HPDE6-E6E7 (cell line): Measurements from ENCODE around the gene DPCD.
"Not testable (repeated sequence)": the region's sequence is repeated elsewhere in the genome, so short reads cannot be mapped to it uniquely, and the experiment has no call there.

Experiments
- DNase-seq: peaks from one replicate; pipeline ENCODE4 v3.0.0; 2011; ENCODE audit warnings: missing footprints; ENCODE audit errors: extremely low spot score

The DPCD gene

DNA sequence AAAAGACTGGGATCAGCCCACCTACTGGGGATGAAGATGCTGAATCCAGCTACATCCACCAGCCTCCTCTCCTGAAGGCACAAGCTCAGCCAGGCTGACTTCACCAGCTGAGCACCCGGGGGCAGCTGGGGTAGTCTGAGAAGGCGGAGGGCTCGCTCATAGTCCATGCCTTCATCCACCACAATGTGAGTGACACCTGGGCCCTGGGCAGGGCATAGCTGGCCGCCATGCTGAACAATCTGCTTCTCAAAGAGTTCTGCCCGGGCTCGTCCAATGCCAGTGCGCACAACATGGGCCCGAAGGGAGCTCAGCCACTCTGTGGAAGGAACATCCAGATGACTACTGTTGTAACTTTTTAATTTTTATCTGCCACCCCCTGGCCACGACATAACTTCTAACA, 2.3 kb upstream of the DPCD start:
- DNase-seq, result no peak

DNA sequence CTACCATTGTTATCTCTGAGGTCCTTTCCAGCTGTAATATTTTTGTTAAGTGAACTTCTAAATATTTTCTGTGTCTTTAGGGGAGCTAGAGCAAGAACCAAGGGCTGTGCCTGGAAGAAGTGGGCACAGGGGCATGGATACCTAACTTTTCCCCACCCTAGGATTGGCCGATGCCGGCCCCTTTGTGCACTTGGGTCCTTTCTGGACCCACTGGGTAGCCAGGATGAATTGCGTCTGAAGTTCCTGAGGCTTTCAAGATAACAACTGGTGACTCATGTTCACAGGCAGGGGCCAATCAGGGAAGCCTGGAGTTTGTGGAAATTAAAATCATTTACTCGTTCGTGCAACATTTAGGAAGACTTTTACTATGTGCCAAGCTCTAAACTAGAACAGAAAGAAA, 758 bp downstream of the DPCD start:
- DNase-seq, result peak; percentile 60

DNA sequence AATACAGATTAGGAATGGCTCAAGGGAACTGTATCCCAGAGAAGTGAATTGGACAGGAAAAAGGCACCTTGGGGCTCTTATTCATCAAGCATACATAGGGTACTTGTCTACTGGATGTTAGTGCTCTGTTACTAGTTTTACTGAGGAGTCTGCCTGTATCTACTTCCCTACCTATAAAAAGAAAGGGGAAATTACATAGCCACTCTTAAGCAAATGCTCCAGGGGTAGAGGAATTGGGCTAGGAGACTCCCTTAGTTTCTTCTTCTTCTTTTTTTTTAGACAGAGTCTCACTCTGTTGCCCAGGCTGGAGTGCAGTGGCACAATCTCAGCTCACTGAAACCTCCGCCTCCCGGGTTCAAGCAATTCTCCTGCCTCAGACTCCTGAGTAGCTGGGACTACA, 5.2 kb downstream of the DPCD start:
- DNase-seq, result not testable (repeated sequence)

DNA sequence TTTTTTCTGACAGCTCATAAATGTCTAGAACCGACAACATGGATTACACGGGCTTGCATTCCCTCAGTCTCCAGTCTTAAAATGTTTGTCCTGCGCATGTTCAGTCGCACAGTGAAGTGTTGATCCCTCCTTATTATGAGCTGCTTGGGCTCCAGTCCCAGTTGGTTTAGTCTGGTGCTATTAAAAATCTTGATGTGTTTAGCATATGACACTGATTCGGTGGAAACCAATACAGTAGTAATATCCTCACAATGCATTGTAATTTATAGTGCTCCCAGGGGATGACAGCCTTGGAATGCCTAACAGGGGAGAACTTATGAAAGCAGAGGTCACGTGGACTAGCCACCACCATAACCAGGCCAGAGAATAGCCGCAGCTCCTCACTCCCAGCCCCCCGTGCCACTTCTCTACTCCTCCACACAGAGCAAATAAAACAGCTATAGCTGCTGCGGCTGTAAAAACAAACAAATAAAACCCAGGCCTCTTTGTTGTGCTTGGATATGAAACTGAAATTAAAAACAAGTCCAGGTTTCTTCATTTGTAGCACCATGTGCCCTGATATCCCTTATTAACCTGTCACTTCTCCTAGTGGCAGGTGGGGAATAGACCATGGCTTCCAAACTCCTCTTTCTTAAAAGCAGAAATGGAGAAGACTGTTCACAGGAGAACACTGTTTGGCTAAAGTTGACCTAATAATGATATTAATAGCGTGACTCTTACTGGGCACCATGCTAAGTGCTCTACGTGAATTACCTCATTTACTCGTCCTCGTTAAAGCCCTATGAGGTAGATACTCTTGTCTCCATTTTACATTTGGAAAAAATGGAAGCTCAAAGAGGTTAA, 7.7 kb downstream of the DPCD start:
- DNase-seq, result no peak

DNA sequence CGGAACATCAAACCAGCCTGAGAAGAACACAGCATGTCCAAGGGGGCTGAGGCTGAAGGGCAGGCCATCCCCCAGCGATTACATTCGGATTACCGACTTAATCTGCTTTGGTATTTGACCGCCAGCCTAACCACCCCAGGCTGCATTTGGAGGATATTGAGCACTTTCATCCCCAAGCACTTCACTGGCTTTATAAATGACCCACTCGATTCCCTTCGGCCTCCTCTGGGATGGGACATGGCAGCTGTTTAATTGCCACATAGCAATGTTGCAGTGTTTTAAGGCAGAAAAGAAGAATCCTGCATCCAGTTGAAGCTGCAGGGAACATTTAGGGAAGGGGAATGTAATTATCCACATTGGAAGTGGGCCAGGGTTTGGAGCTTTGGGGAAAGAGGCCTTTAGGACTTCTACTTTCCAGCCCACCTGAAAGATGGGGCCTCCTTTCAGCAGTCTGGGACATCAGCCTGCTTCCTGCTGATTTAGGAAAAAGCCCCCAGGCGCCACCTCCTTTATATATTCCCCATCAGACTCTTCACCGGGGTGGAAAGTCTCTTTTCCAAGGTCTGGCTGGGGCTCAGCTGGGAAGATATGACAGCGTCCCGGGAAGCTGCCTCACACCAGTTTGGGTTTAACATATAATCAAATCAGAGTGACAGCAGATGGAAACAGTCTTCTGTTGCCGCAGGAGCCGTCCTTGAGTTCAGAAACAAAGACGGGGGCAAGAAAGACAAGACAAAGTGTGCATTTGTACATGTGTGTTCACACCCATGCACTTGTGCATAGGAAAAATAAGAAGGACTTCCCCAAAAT, 9.2 kb downstream of the DPCD start:
- DNase-seq, result no peak

DNA sequence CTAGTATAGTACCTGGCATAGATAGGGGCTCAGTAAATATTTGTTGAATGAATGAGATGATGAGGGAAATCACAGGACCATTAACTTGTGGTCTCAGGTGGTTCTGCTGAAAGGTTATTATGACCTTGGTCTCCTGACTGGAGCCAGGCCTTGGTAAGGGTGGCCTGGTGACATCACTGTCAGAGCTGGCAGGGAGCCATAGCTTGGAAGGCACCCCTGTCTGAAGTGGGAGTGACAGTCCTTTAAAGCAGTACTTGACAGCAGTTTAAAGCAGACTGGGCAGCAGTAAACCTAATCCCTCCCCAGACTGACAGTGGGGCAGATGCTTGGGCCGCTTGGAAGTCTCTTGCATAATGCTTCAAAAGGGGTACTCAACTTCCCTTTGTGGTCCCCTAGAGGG, 13.4 kb downstream of the DPCD start:
- DNase-seq, result no peak

DNA sequence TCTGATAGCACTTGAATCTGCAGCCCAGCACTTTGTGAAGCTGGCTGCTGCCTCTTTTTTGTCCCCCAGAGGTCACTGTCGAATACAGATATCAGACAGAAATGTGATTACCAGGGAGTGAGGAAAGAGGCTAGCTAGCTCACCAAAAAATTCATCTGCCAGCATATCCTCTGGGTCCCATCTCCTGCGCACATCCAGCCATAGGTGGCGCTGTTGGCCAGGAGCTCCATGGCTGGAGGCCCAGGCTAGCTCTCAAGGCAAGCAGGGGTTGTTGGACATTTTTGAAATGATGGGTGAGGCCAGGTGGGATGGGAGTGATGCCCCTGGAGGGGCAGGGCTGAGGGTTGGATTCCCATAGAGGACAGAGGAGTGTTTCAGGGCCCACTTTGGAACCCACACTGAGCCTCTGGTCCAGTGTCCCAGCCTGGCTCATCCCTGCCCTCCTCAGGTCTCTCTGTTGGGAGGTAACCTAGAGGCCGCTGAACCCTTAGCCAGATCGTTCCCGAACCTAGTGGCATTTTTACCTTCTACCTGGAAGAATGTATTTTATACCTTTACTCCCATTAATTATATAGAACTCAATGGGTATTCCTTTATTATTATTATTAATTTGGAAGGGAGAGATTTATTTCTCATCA, 14.8 kb downstream of the DPCD start:
- peak; percentile 71 for DNase-seq

DNA sequence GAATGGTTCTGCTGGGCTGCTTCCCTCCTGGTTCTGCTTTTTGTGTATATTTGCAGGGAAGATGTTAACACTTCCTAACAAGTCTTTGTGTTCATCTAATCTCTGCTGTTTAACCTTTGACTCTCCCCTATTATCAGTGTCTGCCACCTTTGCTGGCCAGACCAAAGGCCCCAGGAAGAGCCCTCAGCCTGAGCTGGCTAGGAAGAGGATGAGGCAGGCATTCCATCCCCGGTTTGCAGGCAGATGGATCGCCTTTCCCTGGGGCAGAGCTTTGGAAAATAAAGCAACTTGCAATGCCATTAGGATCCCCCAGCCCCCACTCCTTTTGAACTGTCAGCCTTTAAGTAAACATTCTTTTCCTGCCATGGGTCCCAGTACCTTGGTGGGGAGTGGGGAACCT, 19.0 kb downstream of the DPCD start:
- DNase-seq, result no peak

DNA sequence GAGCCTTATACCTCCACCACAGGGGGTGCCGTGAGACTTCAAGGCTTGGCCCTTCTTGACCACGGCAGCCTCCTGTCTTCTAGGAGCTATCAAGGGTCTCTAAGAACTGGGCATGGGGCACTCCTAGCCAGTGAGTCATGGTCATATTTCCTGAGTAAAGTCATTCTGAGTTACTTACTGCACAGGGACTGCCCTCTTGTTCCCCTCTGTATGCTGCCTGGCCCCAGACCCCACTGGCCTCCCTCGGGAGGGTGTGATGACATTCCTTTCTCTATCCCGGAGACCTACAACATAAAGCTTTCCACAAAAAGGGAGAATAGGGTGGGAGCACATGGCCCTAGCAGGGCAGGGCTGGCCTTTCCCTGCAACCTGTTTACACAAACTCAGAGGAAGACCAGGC, 21.4 kb downstream of the DPCD start:
- no peak for DNase-seq

DNA sequence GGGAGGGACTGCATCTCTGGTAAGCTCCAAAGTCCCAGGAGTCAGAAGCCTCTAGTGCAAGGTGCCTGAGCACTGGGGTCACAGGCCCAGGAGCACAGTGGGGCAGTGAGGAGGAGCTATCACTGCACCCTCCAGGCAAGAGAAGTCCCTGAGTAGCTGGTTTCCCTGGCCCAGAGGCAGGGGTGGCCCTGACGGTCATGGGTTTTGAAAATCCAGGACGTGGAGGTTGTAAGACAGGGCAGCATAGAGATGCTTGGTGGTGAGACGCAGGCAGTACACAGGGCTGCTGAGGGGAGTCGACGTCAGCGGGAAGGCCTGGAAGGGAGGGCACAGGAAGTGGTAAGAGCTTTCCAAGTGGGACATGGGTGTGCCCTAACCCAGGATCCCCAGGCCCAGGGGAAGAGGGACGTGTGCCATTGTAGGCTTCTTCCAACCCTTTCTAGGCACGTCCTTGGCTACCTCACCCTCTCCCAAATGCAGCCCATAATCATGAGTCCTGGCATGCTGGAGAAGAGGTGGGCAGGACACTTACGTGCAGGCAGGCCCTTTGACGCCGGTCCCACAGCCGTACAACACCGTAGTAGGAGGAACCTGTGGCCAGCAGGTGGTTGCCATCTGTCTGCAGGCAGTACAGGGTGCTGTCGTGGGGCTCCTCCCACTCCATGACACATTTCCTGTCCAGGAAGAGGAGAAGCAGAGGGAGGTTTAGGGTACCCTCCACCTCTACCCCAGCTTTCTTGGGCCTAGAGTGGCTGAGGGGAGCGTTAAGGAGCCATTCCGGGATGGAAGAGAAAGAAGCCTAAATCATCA, 23.2 kb downstream of the DPCD start:
- no peak for DNase-seq

DNA sequence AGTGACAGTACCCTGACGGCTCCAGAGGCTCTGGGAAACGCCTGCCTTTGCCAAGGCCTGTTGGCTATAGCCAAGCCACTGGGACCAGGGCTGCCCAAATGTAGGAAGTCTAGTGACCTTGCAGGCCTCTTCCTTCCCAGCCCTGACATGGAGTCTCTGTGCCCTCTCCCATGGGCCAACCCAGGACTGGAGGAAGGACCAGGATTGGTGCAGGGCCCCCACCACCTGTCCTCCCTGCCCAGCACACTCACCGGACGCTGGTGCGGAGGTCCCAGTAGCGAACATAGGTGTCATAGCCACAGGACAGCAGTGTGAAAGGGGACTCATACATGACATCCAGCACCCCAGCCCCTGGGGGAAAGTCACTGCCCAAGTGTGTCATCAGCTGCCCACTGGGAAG, 24.0 kb downstream of the DPCD start:
- no peak for DNase-seq

DNA sequence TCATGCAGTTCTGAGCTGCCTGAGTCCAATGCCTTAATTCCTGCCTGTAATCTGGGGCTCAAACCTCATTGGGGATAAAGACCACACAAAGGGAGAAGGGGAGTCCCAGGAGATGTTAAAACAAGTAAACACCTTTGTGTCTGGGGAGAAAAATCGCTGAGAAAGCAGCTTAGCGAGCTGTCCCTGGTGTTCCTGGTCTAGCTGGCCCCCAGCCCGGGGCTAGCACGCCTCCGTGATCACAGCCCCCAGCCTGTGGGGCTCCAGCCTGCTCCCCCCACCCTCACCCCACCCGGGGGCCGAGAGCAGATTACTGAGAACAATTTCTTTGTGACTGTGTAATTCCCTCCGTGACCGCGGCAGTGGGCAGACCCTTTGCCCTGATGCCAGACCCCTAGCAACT, 24.8 kb downstream of the DPCD start:
- DNase-seq, result no peak

DNA sequence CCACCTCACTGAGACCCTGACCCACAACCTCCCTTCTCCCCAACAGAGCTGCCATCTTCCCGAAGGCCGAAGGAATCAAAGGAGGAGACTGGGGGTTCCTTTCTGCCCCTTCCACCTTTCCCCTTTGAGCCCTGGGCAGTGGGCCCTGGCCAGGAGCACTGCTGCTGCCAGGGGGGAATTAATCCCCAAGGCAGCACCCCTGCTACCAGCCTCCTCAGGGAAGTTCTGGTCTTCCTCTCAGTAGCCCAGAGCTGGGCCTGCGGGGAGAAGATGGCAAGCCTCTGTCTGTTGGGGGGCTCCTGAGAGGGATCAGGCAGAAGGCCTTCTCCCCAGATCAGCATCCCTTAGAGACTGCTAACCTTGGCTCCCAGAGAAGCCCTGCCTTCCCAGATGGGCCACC, 25.5 kb downstream of the DPCD start:
- no peak for DNase-seq

DNA sequence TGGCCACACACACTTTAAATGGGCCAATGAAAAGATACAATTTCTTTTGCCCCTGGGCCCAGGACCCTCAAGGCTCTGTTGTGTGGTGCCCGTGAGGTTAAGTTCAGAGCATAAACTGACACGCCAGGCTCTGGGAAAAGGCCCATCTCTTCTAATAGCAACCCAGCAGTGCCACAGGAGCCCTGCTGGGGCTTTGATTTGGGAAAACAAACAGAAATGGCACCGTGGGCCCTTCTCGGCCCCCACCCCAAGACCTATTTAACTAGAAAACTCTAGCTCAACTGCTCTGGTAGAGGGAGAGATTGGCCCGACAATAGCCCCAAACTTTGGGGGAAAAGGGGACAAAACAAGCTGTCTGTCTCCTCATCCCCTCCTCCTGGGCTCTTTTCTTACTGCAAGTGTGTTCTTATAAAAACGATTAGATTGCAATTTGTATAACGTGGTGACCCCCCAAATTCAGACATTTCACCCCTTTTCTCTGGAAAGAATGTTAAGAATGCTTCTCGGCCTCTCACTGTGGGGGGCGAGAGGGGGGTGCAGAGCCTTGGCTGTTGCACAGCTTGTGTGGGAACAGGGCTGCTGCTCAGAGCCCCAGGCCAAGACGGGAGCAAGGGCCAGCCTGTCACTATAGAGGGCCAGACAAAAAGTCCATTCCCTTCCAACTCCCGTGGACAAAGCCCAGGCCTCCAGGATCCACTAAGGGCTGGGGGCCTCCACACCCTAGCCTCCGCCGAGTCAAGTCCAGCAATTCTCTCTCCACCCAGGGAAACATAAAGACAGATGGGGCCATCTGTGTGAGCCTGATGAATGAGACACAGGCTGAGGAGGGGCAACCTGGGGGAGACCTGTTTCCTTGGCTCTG, 26.8 kb downstream of the DPCD start:
- no peak for DNase-seq

DNA sequence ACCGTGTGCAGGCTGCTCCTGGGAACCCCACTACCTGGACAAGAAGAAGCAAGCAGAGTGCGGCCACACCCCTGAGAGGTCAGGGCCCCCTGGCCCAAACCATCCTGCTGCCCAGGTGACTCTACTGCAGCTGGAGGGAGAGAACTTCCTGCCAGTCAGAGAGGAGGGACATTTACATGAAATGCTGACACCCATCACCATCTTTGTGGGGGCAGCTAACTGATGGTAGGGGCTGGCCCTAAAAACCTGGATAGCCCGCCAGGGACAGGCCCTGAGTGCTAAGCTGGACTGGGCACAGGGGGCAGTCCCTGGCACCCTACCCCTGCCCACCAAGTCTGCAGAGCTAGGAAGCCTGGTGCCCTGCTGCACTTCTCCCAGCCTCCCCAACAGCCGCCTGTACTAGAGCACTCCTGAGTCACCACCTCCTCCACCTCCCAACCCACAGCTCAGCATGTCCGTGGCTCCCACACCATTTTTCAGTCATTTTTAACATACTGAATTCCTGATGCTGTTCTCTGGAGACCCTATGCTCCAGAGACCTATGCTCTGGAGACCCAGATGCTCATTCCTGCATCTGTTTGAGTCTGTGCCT, 27.5 kb downstream of the DPCD start:
- no peak for DNase-seq

DNA sequence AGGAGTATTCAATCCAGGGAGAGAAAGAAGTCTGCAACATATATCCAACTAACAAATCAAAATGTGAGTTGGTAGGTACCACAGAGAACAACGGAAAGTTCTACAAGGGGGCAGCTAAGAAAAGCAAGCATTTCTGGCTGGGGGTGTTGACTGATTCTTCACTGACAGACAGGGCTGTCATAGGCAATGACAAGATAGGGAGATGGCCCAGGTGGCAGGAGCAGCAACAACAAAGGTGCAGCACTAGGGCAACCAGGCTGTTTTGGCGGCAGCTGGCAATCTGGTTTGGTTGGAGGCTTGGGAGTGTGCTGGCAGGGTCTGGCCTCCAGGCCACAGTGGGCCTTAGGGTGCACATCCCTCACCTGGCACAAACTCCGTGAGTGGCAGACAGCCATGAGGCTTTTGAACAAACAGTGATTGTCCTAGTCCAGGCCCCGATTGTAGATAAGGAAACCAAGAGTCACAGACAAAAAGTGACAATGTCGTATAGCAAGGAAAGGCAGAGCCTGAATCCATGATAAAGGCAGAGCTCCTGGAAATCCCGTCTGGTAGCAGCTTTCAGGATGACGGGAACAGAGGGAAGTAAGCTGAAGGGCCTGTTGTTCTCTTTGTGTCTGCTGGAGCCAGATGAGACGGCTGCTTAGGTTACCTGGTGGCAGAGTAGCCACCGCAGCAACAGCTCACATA, 28.4 kb downstream of the DPCD start:
- no peak for DNase-seq

DNA sequence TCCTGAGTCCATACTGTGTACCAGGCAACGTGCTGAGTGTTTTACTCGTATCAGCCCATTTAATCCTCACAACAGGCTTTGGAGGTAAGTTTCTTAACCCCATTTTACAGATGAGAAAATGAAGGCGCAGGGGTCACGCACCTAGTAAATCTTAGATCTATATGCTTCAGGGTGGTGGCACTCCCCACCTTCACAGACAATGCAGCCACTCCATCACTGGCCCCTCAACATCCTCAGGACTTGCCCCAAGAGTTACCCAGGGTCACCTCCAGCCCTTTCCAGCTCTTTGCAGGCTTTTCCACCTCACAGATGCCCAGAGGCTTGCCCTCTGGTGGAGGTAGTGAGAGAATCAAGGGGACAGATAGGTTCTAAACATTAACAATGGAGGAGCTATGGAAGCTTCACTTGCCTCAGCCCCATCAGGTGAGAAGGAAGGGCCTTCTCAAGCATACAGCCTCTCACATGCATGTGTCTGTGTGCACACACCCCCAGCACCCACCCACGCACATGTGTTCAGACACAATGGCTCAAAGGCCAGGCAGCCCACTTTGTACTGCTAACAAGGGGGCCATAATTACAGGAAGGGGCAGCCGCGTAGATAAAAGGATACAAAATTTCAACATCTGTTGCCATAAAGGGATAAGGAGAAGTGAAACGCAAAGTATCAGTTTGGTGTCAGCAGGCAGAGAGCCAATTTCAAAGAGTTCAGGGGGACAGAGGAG, 29.1 kb downstream of the DPCD start:
- no peak for DNase-seq

DNA sequence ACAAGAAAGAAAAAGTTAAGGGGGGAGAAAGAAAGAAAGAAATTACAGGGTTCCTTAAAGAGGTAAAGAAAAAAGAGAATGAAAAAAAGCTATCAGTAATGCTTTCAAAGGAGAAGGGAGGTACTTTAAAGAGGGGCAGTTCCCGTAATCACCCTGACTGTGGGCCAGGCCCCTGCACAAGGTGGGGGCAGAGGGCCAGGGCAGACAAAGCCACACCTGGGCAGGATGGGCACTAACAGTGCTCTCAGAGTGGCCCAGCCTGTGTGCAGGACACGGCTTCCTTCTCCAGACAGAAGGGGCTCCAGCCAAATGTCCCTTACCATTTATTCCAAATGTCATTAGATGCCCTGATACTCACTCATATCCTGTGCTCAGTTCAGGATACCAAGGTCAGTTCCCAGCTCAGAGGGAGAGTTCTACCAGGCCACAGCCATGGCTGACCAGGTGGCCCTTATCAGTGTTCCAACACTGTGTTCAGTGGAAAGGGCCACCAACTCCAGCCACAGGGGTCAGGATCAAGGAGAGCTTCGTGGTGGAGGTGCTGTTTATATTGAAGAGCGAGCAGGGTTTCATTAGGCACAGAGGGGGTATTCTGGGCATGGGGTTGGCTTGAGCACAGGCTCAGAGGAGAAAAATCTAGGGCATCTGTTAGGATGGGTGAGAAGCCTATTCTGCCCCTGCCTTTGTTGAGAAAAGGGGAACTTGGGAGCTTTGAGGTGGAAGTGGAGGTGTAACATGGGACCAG, 29.9 kb downstream of the DPCD start:
- DNase-seq, result no peak

DNA sequence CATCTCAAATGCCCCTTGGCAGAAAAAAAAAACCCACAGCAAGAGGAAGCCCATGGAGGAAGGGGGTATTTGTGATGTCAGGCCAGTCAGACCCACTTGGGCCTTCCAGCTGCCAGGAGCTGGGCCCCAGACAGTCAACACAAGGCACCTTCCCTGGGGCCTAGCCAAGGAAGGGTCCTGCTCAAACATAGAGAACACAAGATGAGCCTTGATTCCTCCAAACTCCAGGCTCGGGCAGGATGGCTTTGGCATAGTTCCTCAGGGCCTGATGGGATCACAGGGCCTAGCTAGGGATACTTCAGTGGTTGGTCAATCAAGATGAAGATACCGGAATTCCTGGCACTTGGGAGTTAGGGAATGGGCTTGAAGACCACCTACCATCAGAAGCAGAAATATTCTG, 30.8 kb downstream of the DPCD start:
- DNase-seq, result no peak
